Fibroblast of skin of abdomen (primary cell): ENCODE results near the gene RNF114.
A peak's percentile ranks its signal among the peaks of the same experiment; 100 is the strongest.
"Not testable (repeated sequence)": the region's sequence is repeated elsewhere in the genome, so short reads cannot be mapped to it uniquely, and the experiment has no call there.

ENCODE experiments used
- DNase-seq: peaks from one replicate; pipeline ENCODE4 v3.0.0-alpha.2; 2013

RNF114 gene

GRCh38 chr20:49928411-49929141, 7.6 kb upstream of the RNF114 start:
- peak; percentile 79 for DNase-seq

GRCh38 chr20:49929142-49929494, 7.1 kb upstream of the RNF114 start:
- no peak for DNase-seq

GRCh38 chr20:49935746-49936152, 448 bp upstream of the RNF114 start:
- no peak for DNase-seq

GRCh38 chr20:49937027-49937929, 1.1 kb downstream of the RNF114 start:
- no peak for DNase-seq

GRCh38 chr20:49938173-49939163, 2.3 kb downstream of the RNF114 start:
- peak; percentile 76 for DNase-seq

GRCh38 chr20:49941456-49941855, 5.3 kb downstream of the RNF114 start:
- DNase-seq, result no peak

GRCh38 chr20:49942303-49942702, 6.1 kb downstream of the RNF114 start:
- no peak for DNase-seq

- DNase-seq, result no peak
These were observed 6.7 kb downstream of the RNF114 start for GRCh38 chr20:49942942-49943341.

- DNase-seq, result no peak
These were observed 9.1 kb downstream of the RNF114 start for GRCh38 chr20:49945306-49945700.

- DNase-seq, result no peak
These were observed 9.7 kb downstream of the RNF114 start for GRCh38 chr20:49945701-49946477.

- no peak for DNase-seq
These were observed 12.0 kb downstream of the RNF114 start for GRCh38 chr20:49948178-49948577.

- DNase-seq, result peak; percentile 95
These were observed 12.8 kb downstream of the RNF114 start for GRCh38 chr20:49948809-49949507.

- DNase-seq, result peak; percentile 84
These were observed 15.0 kb downstream of the RNF114 start for GRCh38 chr20:49951151-49951550.

GRCh38 chr20:49955167-49955566, 19.0 kb downstream of the RNF114 start:
- DNase-seq, result no peak

- DNase-seq, result not testable (repeated sequence)
These were observed 19.7 kb downstream of the RNF114 start for GRCh38 chr20:49955830-49956396.

GRCh38 chr20:49956689-49957088, 20.5 kb downstream of the RNF114 start:
- DNase-seq, result no peak

GRCh38 chr20:49957089-49957938, 21.1 kb downstream of the RNF114 start:
- not testable (repeated sequence) for DNase-seq

GRCh38 chr20:49961413-49961812, 25.2 kb downstream of the RNF114 start:
- DNase-seq, result no peak

GRCh38 chr20:49964964-49965780, 29.0 kb downstream of the RNF114 start:
- DNase-seq, result no peak
